CD4-positive, alpha-beta T cell treated with Interleukin-15 for 4 hours (primary cell): ENCODE results near the gene CSHL1.
A peak's percentile ranks its signal among the peaks of the same experiment; 100 is the strongest.
"Not testable (repeated sequence)": the region's sequence is repeated elsewhere in the genome, so short reads cannot be mapped to it uniquely, and the experiment has no call there.

Source experiments
- DNase-seq: peaks from one replicate; pipeline ENCODE4 v3.0.0-alpha.2; 2020; ENCODE audit warnings: low spot score

Gene CSHL1

DNA sequence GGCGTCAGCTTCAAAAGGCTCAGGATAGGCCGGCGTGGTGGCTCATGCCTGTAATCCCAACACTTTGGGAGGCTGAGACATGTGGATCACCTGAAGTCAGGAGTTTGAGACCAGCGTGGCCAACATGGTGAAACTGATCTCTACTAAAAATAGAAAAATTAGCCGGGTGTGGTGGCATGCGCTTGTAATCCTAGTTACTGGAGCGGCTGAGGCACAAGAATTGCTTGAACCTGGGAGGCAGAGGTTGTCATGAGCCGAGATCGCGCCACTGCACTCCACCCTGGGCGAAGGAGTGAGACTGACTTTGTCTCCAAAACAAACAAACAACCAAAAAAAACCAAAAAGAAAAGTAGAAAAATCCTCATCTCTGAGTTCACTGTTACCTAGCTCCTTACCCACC is 25.9 kb downstream of the CSHL1 start:
- DNase-seq = not testable (repeated sequence)

DNA sequence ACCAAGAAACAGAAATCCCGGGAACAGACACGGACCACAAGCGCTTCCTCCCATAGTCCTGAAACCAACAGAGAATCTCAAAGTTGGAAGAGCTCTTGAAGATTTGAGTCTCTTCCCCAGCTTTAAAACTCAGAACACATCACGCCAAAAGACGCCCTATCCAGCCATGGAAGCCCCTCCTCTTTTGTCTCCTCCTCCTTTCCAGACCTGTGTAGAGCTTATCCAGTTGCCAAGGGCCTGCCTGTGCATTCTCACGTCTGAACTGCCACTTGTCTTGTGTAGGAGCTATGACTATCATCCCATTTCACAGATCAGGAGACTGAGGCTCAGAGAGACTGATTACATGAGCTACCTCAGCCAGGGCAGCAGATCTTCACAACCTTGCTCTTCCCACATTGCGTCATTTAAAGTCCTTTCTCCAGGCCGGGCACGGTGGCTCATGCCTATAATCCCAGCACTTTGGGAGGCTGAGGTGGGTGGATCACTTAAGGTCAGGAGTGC is 28.4 kb downstream of the CSHL1 start:
- DNase-seq = not testable (repeated sequence)

GRCh38 chr17:63881935-63882601 is 29.0 kb downstream of the CSHL1 start, which contains the start of gene GH2:
TSS of gene GH2 (minus strand) at chr17:63881944. CDS start at chr17:63881801, 143 bp downstream.
- DNase-seq = peak; percentile 68

GRCh38 chr17:63881337-63881736 is 29.7 kb downstream of the CSHL1 start:
- DNase-seq = not testable (repeated sequence)

DNA sequence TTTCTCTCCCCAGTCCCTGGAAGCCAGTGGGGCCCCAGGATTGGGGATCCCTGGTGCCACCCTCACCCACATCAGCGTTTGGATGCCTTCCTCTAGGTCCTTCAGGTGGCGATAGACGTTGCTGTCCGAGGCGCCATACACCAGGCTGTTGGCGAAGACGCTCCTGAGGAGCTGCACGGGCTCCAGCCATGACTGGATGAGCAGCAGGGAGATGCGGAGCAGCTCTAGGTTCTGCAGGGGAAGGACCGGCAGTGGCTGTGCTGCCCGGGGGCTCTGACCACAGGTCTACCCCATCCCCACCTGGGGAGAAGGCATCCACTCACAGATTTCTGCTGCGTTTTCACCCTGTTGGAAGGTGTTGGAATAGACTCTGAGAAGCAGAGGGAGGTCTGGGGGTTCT is 30.4 kb downstream of the CSHL1 start:
- DNase-seq = no peak

GRCh38 chr17:63878413-63878812 is 32.6 kb downstream of the CSHL1 start:
- DNase-seq = not testable (repeated sequence)

- DNase-seq = not testable (repeated sequence)
Measured at GRCh38 chr17:63874693-63875092, 36.4 kb downstream of the CSHL1 start.

GRCh38 chr17:63874061-63874626 is 36.9 kb downstream of the CSHL1 start:
- DNase-seq = not testable (repeated sequence)

DNA sequence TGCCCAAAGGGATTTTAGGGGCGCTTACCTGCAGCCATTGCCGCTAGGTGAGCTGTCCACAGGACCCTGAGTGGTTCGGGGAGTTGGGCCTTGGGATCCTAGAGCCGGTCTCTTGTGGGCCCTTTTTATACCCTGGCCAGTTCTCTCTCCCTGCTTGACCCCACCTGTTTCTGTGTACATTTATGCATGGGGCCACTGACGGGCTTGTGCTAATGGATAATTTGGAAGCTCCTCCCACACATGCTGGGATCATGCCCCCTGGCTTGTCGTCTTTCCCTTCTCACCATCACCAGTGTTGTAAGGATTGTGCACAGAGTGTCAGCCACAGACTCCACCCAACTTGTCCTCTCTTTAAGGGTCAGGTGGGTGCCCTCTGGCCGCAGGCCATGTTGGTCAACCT is 37.5 kb downstream of the CSHL1 start, which contains the start of gene CSH2:
Gene CSH2 (minus strand): TSS at position 101 of the 400 bp plus-strand sequence. CDS start 63 bp downstream, at position 38.
- not testable (repeated sequence) for DNase-seq

- DNase-seq = not testable (repeated sequence)
Measured at GRCh38 chr17:63871646-63872365, 39.3 kb downstream of the CSHL1 start.

DNA sequence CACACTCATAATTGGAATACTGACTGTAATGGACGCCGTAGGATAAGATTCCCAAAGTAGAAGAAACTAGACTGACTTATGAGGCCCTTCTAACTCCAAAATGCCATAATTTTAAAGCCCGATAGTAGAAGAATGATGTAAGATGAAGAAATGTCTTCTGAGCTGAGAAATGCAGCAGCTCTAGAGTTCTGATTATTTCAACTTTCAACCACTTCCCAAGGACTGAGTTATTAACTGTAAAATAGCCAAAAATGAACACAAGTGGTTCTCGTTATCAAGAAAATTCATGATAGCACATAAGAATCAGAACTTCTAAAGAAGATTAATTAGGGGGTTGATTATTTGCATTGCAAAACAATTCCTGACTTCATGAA is 40.8 kb downstream of the CSHL1 start:
- not testable (repeated sequence) for DNase-seq

- DNase-seq = not testable (repeated sequence)
Measured at GRCh38 chr17:63869491-63870291, 41.4 kb downstream of the CSHL1 start.

GRCh38 chr17:63866625-63867024 is 44.4 kb downstream of the CSHL1 start:
- not testable (repeated sequence) for DNase-seq
